Body of pancreas (tissue), 4 donors: Measurements from ENCODE around the gene RNU2-63P.

Experiments
- CTCF ChIP-seq, 7 experiments: fragments of 450-650 bp in 4 of 7; fragments of 200-600 bp in 3 of 7; sonication (generic) in 3 of 7; IDR thresholded peaks; one replicate each; pipeline ENCODE4 v1.5.1; 2016 to 2019; ENCODE audit warnings: antibody characterized with exemption in 7 of 7
- POLR2A ChIP-seq, 3 donors: fragments of 450-650 bp; IDR thresholded peaks; one replicate each; pipeline ENCODE4 v1.6.1; 2016; ENCODE audit warnings: antibody characterized with exemption in 3 of 3, mild to moderate bottlenecking in 2 of 3

DNA sequence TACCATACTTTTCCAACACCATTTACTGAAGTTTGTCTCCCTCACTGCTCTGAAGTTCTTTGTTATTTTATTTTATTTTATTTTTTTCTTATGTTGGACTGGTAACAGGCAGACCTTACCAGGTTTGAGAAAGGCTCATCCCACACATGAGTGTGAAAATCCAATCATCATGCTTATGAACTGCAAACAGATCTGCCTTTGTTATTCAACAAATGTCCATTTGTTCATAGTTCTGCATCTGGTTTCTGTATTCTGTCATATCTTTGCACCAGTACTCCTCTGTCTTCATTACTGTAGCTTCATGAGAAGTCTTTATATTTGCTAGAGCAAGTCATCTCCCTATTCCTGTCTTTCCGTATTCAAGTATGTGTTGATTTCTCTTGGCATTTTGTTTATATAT is 5.3 kb downstream of the RNU2-63P start:
- TF ChIP-seq CTCF (IDR thresholded peaks at IDR 0.05) (no peak), POLR2A (IDR thresholded peaks at IDR 0.05) (no peak)
